GM12874 (cell line): ENCODE data around the gene HEPACAM.

Experiments used
- CTCF ChIP-seq: IDR thresholded peaks from 2 replicates; pipeline ENCODE4 v1.5.1; 2011; ENCODE audit warnings: low read depth, mild to moderate bottlenecking, control low read depth, low read length, moderate library complexity; ENCODE audit not compliant: insufficient read depth

HEPACAM gene

GRCh38 chr11:124917115-124917637, 18.7 kb downstream of the HEPACAM start:
- no peak for TF ChIP-seq CTCF

GRCh38 chr11:124916370-124916710, 19.5 kb downstream of the HEPACAM start:
- no peak for TF ChIP-seq CTCF

- TF ChIP-seq CTCF: no peak
These were observed 20.1 kb downstream of the HEPACAM start for GRCh38 chr11:124915541-124916369.

GRCh38 chr11:124902616-124903015, 33.2 kb downstream of the HEPACAM start:
- no peak for TF ChIP-seq CTCF

- TF ChIP-seq CTCF: no peak
These were observed 35.4 kb downstream of the HEPACAM start for GRCh38 chr11:124900464-124900863.

- TF ChIP-seq CTCF: no peak
These were observed 36.3 kb downstream of the HEPACAM start for GRCh38 chr11:124899383-124900145.

GRCh38 chr11:124898711-124899110, 37.1 kb downstream of the HEPACAM start:
- no peak for TF ChIP-seq CTCF
